Esophagus muscularis mucosa (tissue), 4 donors: Measurements from ENCODE around the gene ZNF398. TPM values are rescaled to one million over a fixed set of nuclear protein-coding genes. Genes with fewer than 3 reads are reported as not detected.

ENCODE experiments used
- DNase-seq: peaks from one replicate; pipeline ENCODE4 v3.0.0-alpha.2; 2017; ENCODE audit errors: extremely low spot score
- H3K27ac ChIP-seq, 4 donors: fragments of 200-600 bp; sonication (generic); replicated peaks in 1 of 4; 1 replicate in 3 of 4; 2 replicates in 1 of 4; pipeline ENCODE4 v1.5.1; 2016 to 2019; ENCODE audit warnings: mild to moderate bottlenecking in 1 of 4
- H3K27me3 ChIP-seq, 4 donors: fragments of 200-600 bp; sonication (generic); one replicate each; pipeline versions ENCODE4 v1.5.1 to v1.6.0; 2016 to 2019
- H3K36me3 ChIP-seq, 4 donors: fragments of 200-600 bp; sonication (generic); one replicate each; pipeline ENCODE4 v1.5.1; 2016 to 2019
- H3K4me1 ChIP-seq, 4 donors: fragments of 200-600 bp; sonication (generic); one replicate each; pipeline ENCODE4 v1.5.1; 2016 to 2019
- H3K4me3 ChIP-seq, 4 donors: fragments of 200-600 bp; sonication (generic); 1 replicate in 2 of 4; 2 replicates in 2 of 4; pipeline ENCODE4 v1.5.1; 2016 to 2019; ENCODE audit warnings: mild to moderate bottlenecking in 4 of 4, moderate library complexity in 1 of 4
- H3K9me3 ChIP-seq, 4 donors: fragments of 200-600 bp; sonication (generic); 1 replicate in 3 of 4; 2 replicates in 1 of 4; pipeline ENCODE4 v1.5.1; 2016 to 2019
- CTCF ChIP-seq, 3 experiments: fragments of 200-600 bp in 2 of 3; fragments of 450-650 bp in 1 of 3; sonication (generic) in 2 of 3; IDR thresholded peaks; one replicate each; pipeline ENCODE4 v1.5.1; 2017 to 2019; ENCODE audit warnings: antibody characterized with exemption in 3 of 3, mild to moderate bottlenecking in 2 of 3, moderate library complexity in 1 of 3
- EP300 ChIP-seq: sonication (generic); formaldehyde crosslinking; IDR thresholded peaks from one replicate; pipeline ENCODE4 v1.6.1; 2017; ENCODE audit warnings: antibody characterized with exemption
- POLR2A ChIP-seq: fragments of 450-650 bp; IDR thresholded peaks from one replicate; pipeline ENCODE4 v1.6.1; 2017; ENCODE audit warnings: antibody characterized with exemption, moderate library complexity, mild to moderate bottlenecking, low read depth
- POLR2AphosphoS5 ChIP-seq, 2 donors: sonication (generic); formaldehyde crosslinking; IDR thresholded peaks; one replicate each; pipeline ENCODE4 v1.6.1; 2017; ENCODE audit warnings: antibody characterized with exemption in 2 of 2
- WGBS: methylation state at CpG from one replicate; pipeline ENCODE4 v1.1.5; 2018; 5-methylcytosine and 5-hydroxymethylcytosine counted together
- intact Hi-C: fragments of 100-400 bp; cut with DNase I; formaldehyde crosslinking; loops from one replicate; pipeline ENCODE4 v1.15.1; 2023
- total RNA-seq, 4 donors: library from RNA; depleted of rRNA; stranded (reverse); fragments of >200 nt; gene quantifications; one replicate each; pipeline versions ENCODE4 v1.1.0 to v1.2.1, GENCODE V29; 2016

The ZNF398 gene
- total RNA-seq, 4 donors from 2014 or later, result 16.9 to 22.6 (median 19.2) TPM

- TF ChIP-seq POLR2A, result no peak
- no peak for TF ChIP-seq POLR2AphosphoS5 (IDR thresholded peaks at IDR 0.05)
- TF ChIP-seq CTCF (IDR thresholded peaks at IDR 0.05), result no peak
- TF ChIP-seq EP300, result no peak
- H3K27ac ChIP-seq, result no peak overlapping the region
- no peak for DNase-seq
- H3K27me3 ChIP-seq, result no peaks in the 10 kb centered on the region
- WGBS, result 83% methylated on average over 9 of the region's 9 CpGs
- H3K4me1 ChIP-seq, result no peaks in the 10 kb centered on the region
- H3K36me3 ChIP-seq, result peaks cover 35 to 98% (median 79%) of the 10 kb centered on the region in 4 donors
- H3K9me3 ChIP-seq, result no peaks in the 10 kb centered on the region
- intact Hi-C loops, result no loop called here
- no peak overlapping the region for H3K4me3 ChIP-seq
Observed at GRCh38 chr7:149171892-149172533, 24.8 kb downstream of the ZNF398 start.

GRCh38 chr7:149172534-149172920 lies 25.3 kb downstream of the ZNF398 start:
- Histone ChIP-seq H3K27ac (no peak overlapping the region), H3K4me3 (no peak overlapping the region), H3K27me3 (no peaks in the 10 kb centered on the region), H3K36me3 (peaks cover 35 to 98% (median 79%) of the 10 kb centered on the region in 4 donors), H3K4me1 (no peaks in the 10 kb centered on the region), H3K9me3 (no peaks in the 10 kb centered on the region)
- 83% methylated on average over 1 of the region's 1 CpG for WGBS
- intact Hi-C loops, result no loop called here
- DNase-seq, result no peak
- TF ChIP-seq EP300 (no peak), POLR2A (no peak), CTCF (IDR thresholded peaks at IDR 0.05) (no peak), POLR2AphosphoS5 (IDR thresholded peaks at IDR 0.05) (no peak)

DNA sequence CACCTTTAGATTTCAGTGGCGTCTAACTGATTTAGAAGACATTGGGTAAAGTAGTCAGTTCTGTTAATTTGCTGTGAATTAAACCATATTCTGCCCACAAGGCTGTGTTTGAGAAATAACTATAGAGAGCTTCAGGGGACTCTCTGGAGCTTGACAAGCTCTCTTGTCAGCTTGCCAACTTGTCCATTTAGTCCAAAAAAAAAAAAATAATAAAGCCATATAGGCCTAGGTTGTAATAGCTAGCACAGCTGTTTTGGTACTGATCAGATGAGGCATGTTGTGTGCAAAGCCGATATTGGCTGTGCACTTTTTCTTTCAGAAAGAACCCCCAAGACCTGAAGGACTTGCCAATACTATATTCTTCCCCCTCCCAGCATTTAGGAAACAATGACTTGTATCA lies 27.9 kb downstream of the ZNF398 start:
- whole genome bisulfite sequencing, result 90% methylated on average over 2 of the region's 2 CpGs
- Histone ChIP-seq H3K9me3 (no peaks in the 10 kb centered on the region), H3K36me3 (peaks cover 38 to 98% (median 77%) of the 10 kb centered on the region in 4 donors), H3K27me3 (no peaks in the 10 kb centered on the region), H3K4me3 (no peak overlapping the region), H3K27ac (no peak overlapping the region), H3K4me1 (peaks cover 0 to 3% (median under 1%) of the 10 kb centered on the region in 4 donors)
- intact Hi-C loops, result no loop called here
- no peak for DNase-seq
- TF ChIP-seq POLR2AphosphoS5 (IDR thresholded peaks at IDR 0.05), result no peak
- TF ChIP-seq POLR2A, result no peak

GRCh38 chr7:149179241-149179640 lies 32.0 kb downstream of the ZNF398 start:
- no peak for DNase-seq
- H3K4me3 ChIP-seq, result no peak overlapping the region
- H3K36me3 ChIP-seq, result peaks cover 36 to 74% (median 63%) of the 10 kb centered on the region in 4 donors
- intact Hi-C loops, result no loop called here
- H3K9me3 ChIP-seq, result no peaks in the 10 kb centered on the region
- no peak for TF ChIP-seq CTCF (IDR thresholded peaks at IDR 0.05)
- TF ChIP-seq POLR2AphosphoS5 (IDR thresholded peaks at IDR 0.05), result no peak
- TF ChIP-seq EP300, result no peak
- TF ChIP-seq POLR2A, result no peak
- no peaks in the 10 kb centered on the region for H3K27me3 ChIP-seq
- no peak overlapping the region for H3K27ac ChIP-seq
- peaks cover 9 to 19% (median 16%) of the 10 kb centered on the region in 4 donors for H3K4me1 ChIP-seq
- WGBS, result 100% methylated on average over 6 of the region's 19 CpGs

- H3K27ac ChIP-seq, result peak overlapping the region in 1 of 4 donors; percentile 3
- no peaks in the 10 kb centered on the region for H3K27me3 ChIP-seq
- intact Hi-C loops, result no loop called here
- H3K4me1 ChIP-seq, result peaks cover 9 to 19% (median 16%) of the 10 kb centered on the region in 4 donors
- TF ChIP-seq CTCF (IDR thresholded peaks at IDR 0.05) (no peak), EP300 (no peak), POLR2A (no peak), POLR2AphosphoS5 (IDR thresholded peaks at IDR 0.05) (no peak)
- H3K36me3 ChIP-seq, result peaks cover 36 to 59% (median 50%) of the 10 kb centered on the region in 4 donors
- no peak for DNase-seq
- H3K4me3 ChIP-seq, result no peak overlapping the region
- H3K9me3 ChIP-seq, result no peaks in the 10 kb centered on the region
Observed at GRCh38 chr7:149180722-149181449, 33.6 kb downstream of the ZNF398 start.
